GM21528 (cell line): ENCODE data around the gene CFI.
"Not testable (repeated sequence)": the region's sequence is repeated elsewhere in the genome, so short reads cannot be mapped to it uniquely, and the experiment has no call there.

ENCODE experiments used
- ATAC-seq: cut with Tn5 transposase; IDR thresholded peaks from one replicate; pipeline ENCODE4 v1.9.1; 2021; ENCODE audit warnings: mild to moderate bottlenecking, moderate library complexity; ENCODE audit not compliant: unreplicated experiment, low FRiP score

CFI gene

GRCh38 chr4:109801099-109801789 is 555 bp downstream of the CFI start:
- ATAC-seq = no peak

- ATAC-seq = no peak
These were observed 2.9 kb downstream of the CFI start for GRCh38 chr4:109798866-109799265.

- ATAC-seq = no peak
These were observed 6.7 kb downstream of the CFI start for GRCh38 chr4:109795059-109795458.

GRCh38 chr4:109787807-109788206 is 14.0 kb downstream of the CFI start:
- no peak for ATAC-seq

GRCh38 chr4:109786846-109787245 is 15.0 kb downstream of the CFI start:
- ATAC-seq = no peak

- ATAC-seq = not testable (repeated sequence)
These were observed 19.7 kb downstream of the CFI start for GRCh38 chr4:109782092-109782491.

GRCh38 chr4:109764789-109765402 is 36.9 kb downstream of the CFI start:
- ATAC-seq = no peak

- no peak for ATAC-seq
These were observed 37.4 kb downstream of the CFI start for GRCh38 chr4:109764376-109764775.

GRCh38 chr4:109760682-109761081 is 41.1 kb downstream of the CFI start:
- ATAC-seq = no peak

GRCh38 chr4:109755656-109756055 is 46.1 kb downstream of the CFI start:
- ATAC-seq = no peak

GRCh38 chr4:109754093-109754857 is 47.5 kb downstream of the CFI start:
- no peak for ATAC-seq

GRCh38 chr4:109752525-109752924 is 49.3 kb downstream of the CFI start:
- no peak for ATAC-seq

- no peak for ATAC-seq
These were observed 49.9 kb downstream of the CFI start for GRCh38 chr4:109751852-109752251.

- no peak for ATAC-seq
These were observed 51.1 kb downstream of the CFI start for GRCh38 chr4:109750652-109751244.

- no peak for ATAC-seq
These were observed 52.3 kb downstream of the CFI start for GRCh38 chr4:109749388-109750082.

GRCh38 chr4:109748114-109748513 is 53.7 kb downstream of the CFI start:
- ATAC-seq = no peak

GRCh38 chr4:109746728-109747127 is 55.1 kb downstream of the CFI start:
- ATAC-seq = no peak

- ATAC-seq = no peak
These were observed 56.0 kb downstream of the CFI start for GRCh38 chr4:109745830-109746229.

- no peak for ATAC-seq
These were observed 62.3 kb downstream of the CFI start for GRCh38 chr4:109739547-109739946.

GRCh38 chr4:109738104-109738872 is 63.5 kb downstream of the CFI start:
- no peak for ATAC-seq
